IMR-90 (cell line): ENCODE data around the gene TREML2.

ENCODE experiments used
- CHD1 ChIP-seq: IDR thresholded peaks from 2 replicates; pipeline ENCODE4 v1.6.1; 2012; ENCODE audit warnings: low read depth, low read length, improper control_type of control experiment
- MAFK ChIP-seq: IDR thresholded peaks from 2 replicates; pipeline ENCODE4 v1.6.1; 2012; ENCODE audit warnings: low read depth, low read length, improper control_type of control experiment
- POLR2A ChIP-seq: IDR thresholded peaks from 2 replicates; pipeline ENCODE4 v1.6.1; 2012; ENCODE audit warnings: mild to moderate bottlenecking, low read depth, low read length
- RAD21 ChIP-seq: IDR thresholded peaks from 2 replicates; pipeline ENCODE4 v1.6.1; 2012; ENCODE audit warnings: low read length, improper control_type of control experiment
- RCOR1 ChIP-seq: IDR thresholded peaks from 2 replicates; pipeline ENCODE4 v1.6.1; 2012; ENCODE audit warnings: mild to moderate bottlenecking, low read length, improper control_type of control experiment; ENCODE audit not compliant: insufficient replicate concordance
- SMC3 ChIP-seq: fragments of 150-350 bp; IDR thresholded peaks from 2 replicates; pipeline ENCODE4 v1.6.1; 2016; ENCODE audit warnings: low read depth, mild to moderate bottlenecking, antibody characterized with exemption, low read length, moderate library complexity
- TF ChIP-seq, protein P1 (sequence below): conservative IDR thresholded peaks from 2 replicates; pipeline ENCODE4 v1.5.1; 2012; ENCODE audit warnings: mild to moderate bottlenecking, low read depth, low read length, improper control_type of control experiment

DNA sequence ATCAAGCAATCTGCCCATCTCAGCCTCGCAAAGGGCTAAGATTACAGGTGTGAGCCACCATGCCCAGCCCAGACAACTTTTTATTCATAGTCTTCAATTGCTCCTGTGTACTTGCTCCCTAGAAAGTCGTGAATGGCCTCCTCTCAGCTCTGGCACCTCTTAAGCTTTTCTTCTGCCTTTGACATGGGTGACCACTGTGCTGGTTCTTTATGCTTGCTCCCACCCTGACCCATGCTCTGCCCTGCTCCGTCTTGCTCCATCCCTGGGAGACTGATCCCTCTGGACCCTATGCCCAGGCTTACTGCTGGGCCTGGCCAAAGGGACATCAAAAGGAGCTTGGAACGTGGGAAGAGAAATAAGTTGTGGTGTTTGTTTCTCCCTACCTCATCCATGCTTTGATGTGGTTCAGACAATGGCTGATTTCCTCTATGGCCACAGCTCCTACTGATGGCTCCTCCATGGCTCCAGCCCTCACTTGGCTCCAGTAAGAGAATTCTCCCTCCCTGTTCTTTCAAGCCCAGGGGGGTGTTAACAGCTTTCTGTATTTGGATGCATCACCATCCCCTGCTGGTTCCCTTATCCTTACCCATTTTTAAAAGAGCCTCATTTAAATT is 30.3 kb downstream of the TREML2 start:
- TF ChIP-seq, protein P1, sequence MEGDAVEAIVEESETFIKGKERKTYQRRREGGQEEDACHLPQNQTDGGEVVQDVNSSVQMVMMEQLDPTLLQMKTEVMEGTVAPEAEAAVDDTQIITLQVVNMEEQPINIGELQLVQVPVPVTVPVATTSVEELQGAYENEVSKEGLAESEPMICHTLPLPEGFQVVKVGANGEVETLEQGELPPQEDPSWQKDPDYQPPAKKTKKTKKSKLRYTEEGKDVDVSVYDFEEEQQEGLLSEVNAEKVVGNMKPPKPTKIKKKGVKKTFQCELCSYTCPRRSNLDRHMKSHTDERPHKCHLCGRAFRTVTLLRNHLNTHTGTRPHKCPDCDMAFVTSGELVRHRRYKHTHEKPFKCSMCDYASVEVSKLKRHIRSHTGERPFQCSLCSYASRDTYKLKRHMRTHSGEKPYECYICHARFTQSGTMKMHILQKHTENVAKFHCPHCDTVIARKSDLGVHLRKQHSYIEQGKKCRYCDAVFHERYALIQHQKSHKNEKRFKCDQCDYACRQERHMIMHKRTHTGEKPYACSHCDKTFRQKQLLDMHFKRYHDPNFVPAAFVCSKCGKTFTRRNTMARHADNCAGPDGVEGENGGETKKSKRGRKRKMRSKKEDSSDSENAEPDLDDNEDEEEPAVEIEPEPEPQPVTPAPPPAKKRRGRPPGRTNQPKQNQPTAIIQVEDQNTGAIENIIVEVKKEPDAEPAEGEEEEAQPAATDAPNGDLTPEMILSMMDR, result no peak
- TF ChIP-seq POLR2A (no peak), SMC3 (no peak), RAD21 (no peak), RCOR1 (no peak), MAFK (no peak), CHD1 (no peak)
